ENCODE results near the gene SUMF1.

GRCh38 chr3:4419386-4419785 lies 47.7 kb downstream of the SUMF1 start:
- no peak for TF ChIP-seq ELF4 (IDR thresholded peaks at IDR 0.05)
- TF ChIP-seq SUZ12 (IDR thresholded peaks at IDR 0.05), result no peak
- TF ChIP-seq FOXM1 (IDR thresholded peaks at IDR 0.05; ENCODE audit: borderline replicate concordance), result no peak

All from HEK293T (cell line).